CD4-positive, CD25-positive, alpha-beta regulatory T cell (primary cell): Measurements from ENCODE around the gene TBC1D22A. TPM values are rescaled to one million over a fixed set of nuclear protein-coding genes. Genes with fewer than 3 reads are reported as not detected.
A peak's percentile ranks its signal among the peaks of the same experiment; 100 is the strongest.

Experiments
- ATAC-seq, 2 donors: fragments of 150-1000 bp; cut with Tn5 transposase; one replicate each; pipeline ENCODE4 v1.10.0; 2021; ENCODE audit warnings: low read depth in 2 of 2, moderate number of reproducible peaks in 2 of 2, moderate library complexity in 1 of 2
- DNase-seq, 3 donors: peaks; one replicate each; pipeline versions ENCODE4 v3.0.0 to v3.0.0-alpha.2; 2012 to 2022; ENCODE audit warnings: mixed read lengths in 1 of 3
- H3K27ac ChIP-seq: one replicate; pipeline ENCODE4 v1.7.0; 2013; ENCODE audit warnings: mild to moderate bottlenecking, low read length; ENCODE audit not compliant: insufficient read depth, poor library complexity, severe bottlenecking
- H3K27me3 ChIP-seq: one replicate; pipeline ENCODE4 v1.7.0; 2013; ENCODE audit warnings: low read length; ENCODE audit not compliant: control insufficient read depth, insufficient read depth
- H3K36me3 ChIP-seq: one replicate; pipeline ENCODE4 v1.7.0; 2013; ENCODE audit warnings: mild to moderate bottlenecking, low read length, moderate library complexity; ENCODE audit not compliant: control insufficient read depth, insufficient read depth
- H3K4me1 ChIP-seq: 2 replicates; pipeline ENCODE4 v1.7.0; 2013; ENCODE audit warnings: mild to moderate bottlenecking, low read length; ENCODE audit not compliant: insufficient read depth, control insufficient read depth, poor library complexity, severe bottlenecking
- H3K4me3 ChIP-seq: one replicate; pipeline ENCODE4 v1.7.0; 2013; ENCODE audit warnings: low read depth, mild to moderate bottlenecking, low read length, moderate library complexity
- H3K9me3 ChIP-seq, 2 experiments: 1 replicate in 1 of 2; 2 replicates in 1 of 2; pipeline ENCODE4 v1.7.0; 2013; ENCODE audit warnings: low read length in 2 of 2, mild to moderate bottlenecking in 1 of 2, moderate library complexity in 1 of 2; ENCODE audit not compliant: control insufficient read depth in 2 of 2
- H3K27ac Mint-ChIP-seq, 3 donors: one replicate each; pipeline ENCODE4 v1.8.0; 2020 to 2022; ENCODE audit warnings: mild to moderate bottlenecking in 3 of 3, mixed read lengths in 3 of 3, moderate library complexity in 2 of 3
- H3K27me3 Mint-ChIP-seq: one replicate; pipeline ENCODE4 v1.8.0; 2022; ENCODE audit warnings: mild to moderate bottlenecking, mixed read lengths
- H3K36me3 Mint-ChIP-seq: one replicate; pipeline ENCODE4 v1.8.0; 2020; ENCODE audit warnings: mixed read lengths
- H3K4me1 Mint-ChIP-seq, 4 donors: one replicate each; pipeline ENCODE4 v1.8.0; 2020 to 2022; ENCODE audit warnings: mixed read lengths in 4 of 4, mild to moderate bottlenecking in 1 of 4
- H3K4me3 Mint-ChIP-seq, 4 donors: one replicate each; pipeline ENCODE4 v1.8.0; 2020 to 2022; ENCODE audit warnings: mild to moderate bottlenecking in 4 of 4, mixed read lengths in 4 of 4, moderate library complexity in 3 of 4
- H3K9me3 Mint-ChIP-seq, 7 donors: one replicate each; pipeline ENCODE4 v1.8.0; 2020 to 2022; ENCODE audit warnings: mixed read lengths in 7 of 7, mild to moderate bottlenecking in 3 of 7, moderate library complexity in 2 of 7
- polyA plus RNA-seq, 4 donors: library from polyadenylated mRNA; unstranded; fragments of 300-500 nt; fragmentation: Illumina TruSeq; gene quantifications; one replicate each; pipeline ENCODE4 v1.2.3, GENCODE V29; 2021
- total RNA-seq: library from RNA; stranded (reverse); gene quantifications from one replicate; pipeline ENCODE4 v1.2.3, GENCODE V29; 2022

Gene TBC1D22A
- total and polyA plus RNA-seq, 5 donors from 2014 or later, result 19.8 to 42.5 (median 24.3) TPM

GRCh38 chr22:46793497-46793896 lies 31.0 kb downstream of the TBC1D22A start:
- Histone ChIP-seq H3K27ac (no peak overlapping the region), H3K9me3 (no peaks in the 10 kb centered on the region), H3K27me3 (no peaks in the 10 kb centered on the region), H3K36me3 (peaks cover 46% of the 10 kb centered on the region), H3K4me3 (no peak overlapping the region), H3K4me1 (peaks cover 34% of the 10 kb centered on the region)
- Mint-ChIP-seq H3K27ac (peak overlapping the region in 1 of 3 donors; percentile 85), H3K27me3 (peaks cover 4% of the 10 kb centered on the region), H3K36me3 (peaks cover 9% of the 10 kb centered on the region), H3K9me3 (no peaks in the 10 kb centered on the region), H3K4me3 (peak overlapping the region in 1 of 4 donors; percentile 10), H3K4me1 (peaks cover 13 to 51% (median 29%) of the 10 kb centered on the region in 4 donors)
- no peak for ATAC-seq
- DNase-seq, result no peak

DNA sequence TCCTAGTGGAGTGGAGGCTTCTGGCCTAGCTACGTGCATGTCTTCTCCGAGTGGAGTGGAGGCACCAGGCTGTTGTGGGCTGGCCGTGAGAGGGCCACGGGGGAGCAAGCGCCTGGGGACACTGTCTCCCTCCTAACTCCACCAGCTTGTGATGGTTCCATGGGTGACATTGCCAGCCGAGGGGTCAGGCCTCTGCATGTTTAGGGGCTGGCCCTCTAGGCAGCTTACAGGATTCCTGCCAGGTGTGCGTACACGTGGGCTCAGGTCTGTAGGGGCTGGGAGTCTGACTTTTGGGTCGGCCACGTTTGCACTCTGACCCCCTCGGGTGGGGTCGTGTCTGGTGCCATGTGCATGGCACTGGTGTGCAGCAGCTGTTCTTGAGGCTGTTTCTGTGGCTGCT lies 31.6 kb downstream of the TBC1D22A start:
- peaks cover 31% of the 10 kb centered on the region for H3K4me1 ChIP-seq
- no peaks in the 10 kb centered on the region for H3K9me3 ChIP-seq
- peaks cover 9 to 51% (median 28%) of the 10 kb centered on the region in 4 donors for H3K4me1 Mint-ChIP-seq
- ATAC-seq (no peak), DNase-seq (no peak)
- peaks cover 4% of the 10 kb centered on the region for H3K27me3 Mint-ChIP-seq
- H3K27me3 ChIP-seq, result no peaks in the 10 kb centered on the region
- no peak overlapping the region for H3K4me3 ChIP-seq
- no peak overlapping the region for H3K4me3 Mint-ChIP-seq
- H3K36me3 Mint-ChIP-seq, result peaks cover 14% of the 10 kb centered on the region
- H3K27ac ChIP-seq, result no peak overlapping the region
- H3K9me3 Mint-ChIP-seq, result no peaks in the 10 kb centered on the region
- peak overlapping the region; percentile 65 to 69 (median 69) for H3K27ac Mint-ChIP-seq
- peaks cover 50% of the 10 kb centered on the region for H3K36me3 ChIP-seq

DNA sequence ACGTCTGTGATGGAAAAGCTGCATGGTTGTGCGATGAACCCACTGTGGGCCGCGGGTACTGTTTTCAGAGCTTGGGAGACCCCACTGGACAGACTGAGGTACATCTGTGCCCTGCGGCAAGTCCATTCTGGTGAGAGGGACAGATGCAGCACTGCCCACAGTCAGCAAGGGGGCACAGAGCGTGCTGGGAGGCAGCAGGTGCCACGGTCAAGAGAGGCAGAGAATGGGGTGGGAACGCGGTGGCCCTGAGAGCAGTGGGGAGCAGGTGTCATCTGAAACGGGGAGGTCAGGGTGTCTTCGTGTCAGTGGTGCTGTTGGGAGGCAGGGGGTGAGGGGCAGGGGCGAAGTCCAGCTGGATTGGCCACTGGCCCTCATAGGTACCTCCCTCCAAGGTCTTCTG lies 32.0 kb downstream of the TBC1D22A start:
- Histone ChIP-seq H3K4me1 (peaks cover 30% of the 10 kb centered on the region), H3K4me3 (no peak overlapping the region), H3K27me3 (no peaks in the 10 kb centered on the region), H3K9me3 (no peaks in the 10 kb centered on the region), H3K27ac (no peak overlapping the region), H3K36me3 (peaks cover 55% of the 10 kb centered on the region)
- Mint-ChIP-seq H3K36me3 (peaks cover 18% of the 10 kb centered on the region), H3K4me1 (peaks cover 9 to 49% (median 26%) of the 10 kb centered on the region in 4 donors), H3K27me3 (peaks cover 4% of the 10 kb centered on the region), H3K9me3 (no peaks in the 10 kb centered on the region), H3K27ac (peak overlapping the region; percentile 65 to 69 (median 69)), H3K4me3 (no peak overlapping the region)
- DNase-seq (no peak), ATAC-seq (no peak)

- Mint-ChIP-seq H3K4me3 (peak overlapping the region in 1 of 4 donors; percentile 10), H3K27ac (peak overlapping the region in 1 of 3 donors; percentile 42), H3K4me1 (peaks cover 9 to 42% (median 25%) of the 10 kb centered on the region in 4 donors), H3K36me3 (peaks cover 23% of the 10 kb centered on the region), H3K27me3 (peaks cover 4% of the 10 kb centered on the region), H3K9me3 (peaks cover 0 to 2% (median 0%) of the 10 kb centered on the region in 7 donors)
- Histone ChIP-seq H3K4me1 (peaks cover 26% of the 10 kb centered on the region), H3K27ac (no peak overlapping the region), H3K9me3 (no peaks in the 10 kb centered on the region), H3K36me3 (peaks cover 61% of the 10 kb centered on the region), H3K27me3 (no peaks in the 10 kb centered on the region), H3K4me3 (no peak overlapping the region)
- ATAC-seq, result no peak
- DNase-seq, result no peak
These were observed 32.7 kb downstream of the TBC1D22A start for GRCh38 chr22:46795140-46795539.

- Mint-ChIP-seq H3K27me3 (peaks cover 4% of the 10 kb centered on the region), H3K4me1 (peaks cover 7 to 37% (median 21%) of the 10 kb centered on the region in 4 donors), H3K36me3 (peaks cover 22% of the 10 kb centered on the region), H3K4me3 (no peak overlapping the region), H3K9me3 (peaks cover 0 to 2% (median 0%) of the 10 kb centered on the region in 7 donors), H3K27ac (no peak overlapping the region)
- DNase-seq, result no peak
- Histone ChIP-seq H3K4me1 (peaks cover 18% of the 10 kb centered on the region), H3K36me3 (peaks cover 69% of the 10 kb centered on the region), H3K27ac (no peak overlapping the region), H3K4me3 (no peak overlapping the region), H3K27me3 (no peaks in the 10 kb centered on the region), H3K9me3 (no peaks in the 10 kb centered on the region)
- ATAC-seq, result no peak
These were observed 33.6 kb downstream of the TBC1D22A start for GRCh38 chr22:46795845-46796565.

- H3K27ac Mint-ChIP-seq, result peak overlapping the region in 2 of 3 donors; percentile 35 to 65
- H3K9me3 Mint-ChIP-seq, result peaks cover 0 to 2% (median 0%) of the 10 kb centered on the region in 7 donors
- Histone ChIP-seq H3K27me3 (no peaks in the 10 kb centered on the region), H3K27ac (no peak overlapping the region), H3K4me3 (no peak overlapping the region), H3K9me3 (no peaks in the 10 kb centered on the region), H3K4me1 (peaks cover 11% of the 10 kb centered on the region), H3K36me3 (peaks cover 76% of the 10 kb centered on the region)
- peak overlapping the region in 1 of 4 donors; percentile 9 for H3K4me3 Mint-ChIP-seq
- ATAC-seq (no peak), DNase-seq (no peak)
- H3K4me1 Mint-ChIP-seq, result peaks cover under 1 to 30% (median 14%) of the 10 kb centered on the region in 4 donors
- no peaks in the 10 kb centered on the region for H3K27me3 Mint-ChIP-seq
- peaks cover 18% of the 10 kb centered on the region for H3K36me3 Mint-ChIP-seq
These were observed 34.2 kb downstream of the TBC1D22A start for GRCh38 chr22:46796566-46797195.

GRCh38 chr22:46797355-46797754 lies 34.9 kb downstream of the TBC1D22A start:
- H3K9me3 Mint-ChIP-seq, result peaks cover 0 to 2% (median 0%) of the 10 kb centered on the region in 7 donors
- peaks cover 78% of the 10 kb centered on the region for H3K36me3 ChIP-seq
- H3K4me1 Mint-ChIP-seq, result peaks cover 0 to 29% (median 13%) of the 10 kb centered on the region in 4 donors
- peaks cover 23% of the 10 kb centered on the region for H3K36me3 Mint-ChIP-seq
- ATAC-seq, result no peak
- H3K27ac Mint-ChIP-seq, result peak overlapping the region in 1 of 3 donors; percentile 35
- peak overlapping the region in 1 of 4 donors; percentile 9 for H3K4me3 Mint-ChIP-seq
- peak in 1 of 3 donors; percentile 31 for DNase-seq
- H3K27me3 ChIP-seq, result no peaks in the 10 kb centered on the region
- no peak overlapping the region for H3K4me3 ChIP-seq
- no peaks in the 10 kb centered on the region for H3K27me3 Mint-ChIP-seq
- no peaks in the 10 kb centered on the region for H3K9me3 ChIP-seq
- no peak overlapping the region for H3K27ac ChIP-seq
- H3K4me1 ChIP-seq, result peaks cover 4% of the 10 kb centered on the region
